GM12891 (cell line): Measurements from ENCODE around the gene BDNF.

Experiments used
- POLR2A ChIP-seq: IDR thresholded peaks from 2 replicates; pipeline ENCODE4 v1.6.1; 2011; ENCODE audit warnings: low read depth, low read length, control low read depth
- POLR2AphosphoS5 ChIP-seq: IDR thresholded peaks from 2 replicates; pipeline ENCODE4 v1.6.1; 2011; ENCODE audit warnings: low read depth, low read length, control low read depth
- SPI1 ChIP-seq: IDR thresholded peaks from 2 replicates; pipeline ENCODE4 v1.6.1; 2011; ENCODE audit warnings: low read depth, low read length, control low read depth

DNA sequence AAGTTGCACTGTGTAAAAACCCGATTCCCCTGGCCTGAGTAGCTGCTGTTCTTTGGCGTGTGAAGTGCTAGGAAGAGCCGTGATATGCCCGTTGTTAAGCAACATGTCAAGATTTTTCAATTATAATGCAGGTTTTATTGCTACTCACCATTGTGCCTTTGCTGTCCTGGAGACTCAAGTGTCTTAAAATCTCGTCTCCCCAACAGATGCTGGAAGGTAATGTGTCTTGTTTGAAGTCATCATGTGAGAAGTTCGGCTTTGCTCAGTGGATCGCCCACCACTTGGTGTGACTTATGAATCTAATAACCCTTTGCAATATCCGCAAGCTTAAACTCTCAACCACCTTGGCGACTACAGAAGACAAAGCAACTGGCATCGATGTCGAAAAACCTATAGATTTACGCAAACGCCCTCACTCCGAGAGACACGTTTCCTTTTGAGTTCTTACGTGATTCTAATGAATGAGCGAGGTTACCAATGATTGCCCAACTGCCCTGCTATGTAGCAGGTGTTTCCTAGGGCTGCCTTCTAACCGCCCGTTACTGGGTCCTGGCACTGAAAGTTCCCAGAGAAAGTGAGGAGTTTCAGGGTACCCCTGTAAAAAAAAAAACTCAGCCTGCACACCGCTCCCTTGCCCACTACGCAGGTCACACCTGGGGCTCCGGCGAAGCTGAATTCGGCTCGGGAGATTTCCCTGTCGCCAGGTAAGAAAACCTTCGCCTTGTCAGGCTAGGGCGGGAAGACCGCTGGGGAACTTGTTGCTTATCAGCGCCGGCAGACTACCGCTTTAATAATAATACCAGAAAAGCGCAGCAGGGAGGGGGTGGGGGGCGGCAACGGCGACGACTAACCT lies 21.2 kb upstream of the BDNF start:
- TF ChIP-seq POLR2AphosphoS5 (no peak), POLR2A (no peak), SPI1 (no peak)
